ENCODE measurements around the gene CDK17.

DNA sequence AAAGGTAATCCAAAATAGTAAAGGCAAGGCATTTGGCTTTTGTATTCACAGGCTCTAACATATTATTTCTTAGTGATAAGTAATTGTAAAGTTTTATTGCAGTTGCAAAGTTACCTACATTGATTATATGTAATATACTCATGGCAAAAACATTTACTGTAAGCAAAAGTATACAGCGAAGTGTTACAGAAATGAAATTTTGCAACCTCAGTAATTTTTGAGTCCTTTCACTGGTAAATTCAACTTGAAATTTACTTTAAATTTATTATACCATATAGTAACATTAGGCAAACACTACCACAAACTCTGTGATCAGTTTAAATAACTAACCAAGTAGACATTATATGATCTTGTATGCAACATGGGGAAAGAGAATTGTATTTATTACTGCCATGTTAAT, 89.0 kb downstream of the CDK17 start:
- TF ChIP-seq, protein P1, sequence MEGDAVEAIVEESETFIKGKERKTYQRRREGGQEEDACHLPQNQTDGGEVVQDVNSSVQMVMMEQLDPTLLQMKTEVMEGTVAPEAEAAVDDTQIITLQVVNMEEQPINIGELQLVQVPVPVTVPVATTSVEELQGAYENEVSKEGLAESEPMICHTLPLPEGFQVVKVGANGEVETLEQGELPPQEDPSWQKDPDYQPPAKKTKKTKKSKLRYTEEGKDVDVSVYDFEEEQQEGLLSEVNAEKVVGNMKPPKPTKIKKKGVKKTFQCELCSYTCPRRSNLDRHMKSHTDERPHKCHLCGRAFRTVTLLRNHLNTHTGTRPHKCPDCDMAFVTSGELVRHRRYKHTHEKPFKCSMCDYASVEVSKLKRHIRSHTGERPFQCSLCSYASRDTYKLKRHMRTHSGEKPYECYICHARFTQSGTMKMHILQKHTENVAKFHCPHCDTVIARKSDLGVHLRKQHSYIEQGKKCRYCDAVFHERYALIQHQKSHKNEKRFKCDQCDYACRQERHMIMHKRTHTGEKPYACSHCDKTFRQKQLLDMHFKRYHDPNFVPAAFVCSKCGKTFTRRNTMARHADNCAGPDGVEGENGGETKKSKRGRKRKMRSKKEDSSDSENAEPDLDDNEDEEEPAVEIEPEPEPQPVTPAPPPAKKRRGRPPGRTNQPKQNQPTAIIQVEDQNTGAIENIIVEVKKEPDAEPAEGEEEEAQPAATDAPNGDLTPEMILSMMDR (IDR thresholded peaks at IDR 0.05) = no peak
- TF ChIP-seq POLR2A (IDR thresholded peaks at IDR 0.05) = no peak

All from thyroid gland (tissue), 4 donors.